ENCODE data around the gene DUSP5. TPM values are rescaled to one million over a fixed set of nuclear protein-coding genes. Genes with fewer than 3 reads are reported as not detected.
A peak's percentile ranks its signal among the peaks of the same experiment; 100 is the strongest.

The DUSP5 gene
- total RNA-seq, 1 donor from 2014 or later, result 16.3 TPM

DNA sequence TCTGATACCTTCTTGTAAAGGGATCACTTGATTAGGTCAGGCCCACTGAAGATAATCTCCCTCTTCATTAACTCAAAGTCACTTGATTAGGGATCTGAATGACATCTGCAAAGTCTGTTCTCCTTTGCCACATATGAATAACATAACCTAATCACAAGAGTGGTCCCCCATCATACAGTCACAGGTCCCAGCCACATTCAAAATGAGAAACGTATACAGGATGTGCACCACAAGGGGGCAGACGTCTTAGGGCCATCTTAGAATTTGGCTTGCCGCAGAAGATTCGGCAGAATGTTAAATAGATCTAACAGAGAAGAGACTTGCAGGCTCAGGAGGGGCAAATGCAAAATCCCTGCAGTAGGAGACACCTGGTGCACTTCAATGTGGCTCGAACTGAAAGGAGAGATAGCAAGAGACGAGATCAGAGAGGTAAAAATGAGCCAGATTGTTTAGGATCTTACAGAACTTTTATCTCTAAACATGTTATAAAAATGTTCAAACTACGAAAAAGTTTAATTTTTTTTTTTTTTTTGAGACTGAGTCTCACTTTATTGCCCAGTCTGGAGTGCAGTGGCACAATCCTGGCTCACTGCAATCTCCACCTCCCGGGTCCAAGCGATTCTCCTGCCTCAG, 59.4 kb downstream of the DUSP5 start:
- no peaks in the 10 kb centered on the region for H3K9me3 Mint-ChIP-seq
- peaks cover 8% of the 10 kb centered on the region for H3K4me1 Mint-ChIP-seq (ENCODE audit: unreplicated experiment)
- TF ChIP-seq, protein P1, sequence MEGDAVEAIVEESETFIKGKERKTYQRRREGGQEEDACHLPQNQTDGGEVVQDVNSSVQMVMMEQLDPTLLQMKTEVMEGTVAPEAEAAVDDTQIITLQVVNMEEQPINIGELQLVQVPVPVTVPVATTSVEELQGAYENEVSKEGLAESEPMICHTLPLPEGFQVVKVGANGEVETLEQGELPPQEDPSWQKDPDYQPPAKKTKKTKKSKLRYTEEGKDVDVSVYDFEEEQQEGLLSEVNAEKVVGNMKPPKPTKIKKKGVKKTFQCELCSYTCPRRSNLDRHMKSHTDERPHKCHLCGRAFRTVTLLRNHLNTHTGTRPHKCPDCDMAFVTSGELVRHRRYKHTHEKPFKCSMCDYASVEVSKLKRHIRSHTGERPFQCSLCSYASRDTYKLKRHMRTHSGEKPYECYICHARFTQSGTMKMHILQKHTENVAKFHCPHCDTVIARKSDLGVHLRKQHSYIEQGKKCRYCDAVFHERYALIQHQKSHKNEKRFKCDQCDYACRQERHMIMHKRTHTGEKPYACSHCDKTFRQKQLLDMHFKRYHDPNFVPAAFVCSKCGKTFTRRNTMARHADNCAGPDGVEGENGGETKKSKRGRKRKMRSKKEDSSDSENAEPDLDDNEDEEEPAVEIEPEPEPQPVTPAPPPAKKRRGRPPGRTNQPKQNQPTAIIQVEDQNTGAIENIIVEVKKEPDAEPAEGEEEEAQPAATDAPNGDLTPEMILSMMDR (conservative IDR thresholded peaks at IDR 0.05), result peak; percentile 74
- DNase-seq (ENCODE audit: extremely low spot score, unreplicated experiment), result no peak
- peaks cover 12% of the 10 kb centered on the region for H3K27me3 Mint-ChIP-seq
- H3K4me3 Mint-ChIP-seq, result no peak overlapping the region
- no peaks in the 10 kb centered on the region for H3K36me3 Mint-ChIP-seq
- no peak overlapping the region for H3K27ac Mint-ChIP-seq

DNA sequence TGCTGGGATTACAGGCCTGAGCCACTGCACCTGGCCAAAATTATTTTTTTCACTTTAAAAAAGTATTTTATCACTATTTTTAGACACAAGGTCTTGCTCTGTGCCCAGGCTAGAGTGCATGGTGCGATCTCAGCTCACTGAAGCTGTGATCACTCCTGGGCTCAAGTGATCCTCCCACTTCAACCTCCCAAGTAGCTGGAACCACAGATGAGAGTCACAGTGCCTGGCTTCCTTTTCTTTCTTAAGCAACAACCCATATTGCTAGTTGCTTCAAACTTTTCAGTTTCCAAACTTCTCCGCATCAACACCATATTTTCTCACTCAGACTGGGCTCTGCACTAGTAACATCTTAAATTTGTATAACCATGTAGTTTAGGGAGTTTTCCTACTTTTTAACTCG, 60.3 kb downstream of the DUSP5 start:
- no peak for DNase-seq (ENCODE audit: extremely low spot score, unreplicated experiment)
- Mint-ChIP-seq H3K4me3 (no peak overlapping the region), H3K4me1 (ENCODE audit: unreplicated experiment) (peaks cover 8% of the 10 kb centered on the region), H3K9me3 (no peaks in the 10 kb centered on the region), H3K27ac (no peak overlapping the region), H3K27me3 (peaks cover 11% of the 10 kb centered on the region), H3K36me3 (no peaks in the 10 kb centered on the region)
- TF ChIP-seq, protein P1 (conservative IDR thresholded peaks at IDR 0.05), result no peak

DNA sequence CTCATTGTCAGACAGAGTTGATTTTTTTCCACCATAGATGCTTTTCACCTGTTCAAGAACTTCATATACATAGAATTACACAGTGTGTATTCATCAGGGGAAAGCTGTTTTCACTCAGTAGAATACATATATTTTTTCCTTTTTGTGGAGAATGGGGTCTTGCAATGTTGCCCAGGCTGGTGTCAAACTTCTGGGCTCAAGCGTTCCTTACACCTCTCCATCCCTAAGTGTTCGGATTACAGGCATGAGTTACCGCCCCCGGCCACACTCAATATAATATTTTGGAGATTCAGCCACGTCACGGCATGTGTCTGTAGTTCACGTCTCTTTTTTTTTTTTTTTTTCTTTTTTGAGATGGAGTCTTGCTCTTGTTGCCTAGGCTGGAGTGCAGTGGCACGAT, 62.3 kb downstream of the DUSP5 start:
- TF ChIP-seq, protein P1 (conservative IDR thresholded peaks at IDR 0.05), result no peak
- DNase-seq (ENCODE audit: extremely low spot score, unreplicated experiment), result no peak
- H3K4me3 Mint-ChIP-seq, result no peak overlapping the region
- H3K36me3 Mint-ChIP-seq, result no peaks in the 10 kb centered on the region
- no peak overlapping the region for H3K27ac Mint-ChIP-seq
- H3K9me3 Mint-ChIP-seq, result no peaks in the 10 kb centered on the region
- H3K4me1 Mint-ChIP-seq (ENCODE audit: unreplicated experiment), result peaks cover 14% of the 10 kb centered on the region
- peaks cover 19% of the 10 kb centered on the region for H3K27me3 Mint-ChIP-seq

Other genes with a start within 250 kb of the DUSP5 start
- gene SMNDC1, start 193.0 kb upstream of the DUSP5 start, total RNA-seq (ENCODE audit: low replicate concordance), result 35.4 TPM in 2 replicates
- gene SMC3, start 69.8 kb downstream of the DUSP5 start, total RNA-seq (ENCODE audit: low replicate concordance), result 39.0 and 60.6 TPM in 2 replicates
- gene RBM20, start 146.4 kb downstream of the DUSP5 start, total RNA-seq (ENCODE audit: low replicate concordance), result 2.8 and 5.2 TPM in 2 replicates